ENCODE measurements around the gene DPP10.

Gene DPP10

DNA sequence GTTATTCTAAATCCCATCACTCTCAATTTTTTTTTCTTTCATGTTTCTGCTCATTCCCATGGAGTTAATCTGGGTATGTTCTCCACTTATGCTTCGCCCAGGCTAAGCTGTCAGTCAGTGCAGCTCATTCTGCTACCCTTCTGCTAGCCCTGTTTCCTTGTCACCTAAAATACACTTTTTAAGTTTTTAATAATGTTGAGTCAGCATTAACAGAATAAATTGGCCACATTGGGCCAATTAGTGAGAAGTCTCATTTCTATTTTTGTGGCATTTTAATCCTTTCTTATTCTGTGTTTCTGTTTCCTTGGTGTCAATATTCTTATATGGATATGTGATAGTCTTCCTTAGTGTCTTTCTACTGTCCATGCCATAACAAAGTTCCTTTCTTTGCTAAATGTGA, 1126.2 kb downstream of the DPP10 start:
- DNase-seq (ENCODE audit: low read depth in 2 of 2): no peak

DNA sequence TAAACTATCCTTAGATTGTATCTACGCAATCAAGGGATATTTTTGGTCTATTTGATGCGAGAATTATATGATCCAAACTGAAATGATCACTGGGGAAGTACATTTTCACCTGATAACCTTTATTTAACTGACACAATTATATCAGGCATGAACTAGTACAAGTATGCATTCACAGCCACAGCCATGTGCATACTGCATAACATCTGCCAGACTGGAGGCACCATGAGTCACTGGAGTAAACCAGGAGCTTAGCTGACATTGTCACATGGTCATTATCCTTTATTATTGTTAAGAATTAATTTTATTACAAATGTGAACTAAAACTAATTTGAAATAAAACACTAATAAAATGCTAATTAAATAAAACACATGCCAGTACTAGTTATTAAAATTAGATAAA, 1127.1 kb downstream of the DPP10 start:
- DNase-seq (ENCODE audit: low read depth in 2 of 2): no peak

DNA sequence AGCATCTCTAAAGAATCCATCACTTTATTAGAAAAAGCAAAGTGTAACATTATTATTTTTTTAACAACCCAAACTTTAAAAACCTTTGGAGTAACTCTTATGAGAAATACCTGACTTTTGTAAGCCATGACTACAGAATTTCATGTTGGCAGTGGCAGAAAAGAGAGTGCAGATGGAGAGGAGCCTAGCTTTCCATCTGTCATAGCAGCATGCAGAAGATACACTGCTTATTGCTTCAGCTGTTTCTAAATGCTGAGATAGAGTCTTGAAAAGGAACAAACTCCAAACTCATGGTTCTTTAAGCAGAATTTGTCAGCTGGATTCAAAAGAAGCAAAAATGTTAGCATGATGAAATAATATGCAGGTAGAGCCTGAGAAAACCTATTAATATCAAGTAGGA, 1130.3 kb downstream of the DPP10 start:
- DNase-seq (ENCODE audit: low read depth in 2 of 2): no peak

DNA sequence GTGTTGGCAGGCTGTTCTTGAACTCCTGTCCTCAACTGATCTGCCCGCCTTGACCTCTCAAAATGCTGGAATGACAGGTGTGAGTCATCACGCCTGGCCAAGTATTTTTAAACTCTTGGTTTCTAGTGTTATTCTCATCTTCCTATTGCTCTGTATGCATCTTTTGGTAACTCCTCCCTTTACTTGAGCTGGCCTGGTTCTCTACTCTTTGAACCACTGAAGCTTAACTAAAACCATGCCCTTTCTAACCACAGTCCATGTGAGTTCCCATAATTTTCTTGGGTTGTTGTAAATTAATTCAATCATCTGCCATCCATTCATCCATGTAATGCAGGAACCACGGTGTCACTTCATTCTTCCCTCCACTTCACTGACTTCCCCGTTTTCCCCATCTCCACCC, 1131.3 kb downstream of the DPP10 start:
- DNase-seq (ENCODE audit: low read depth in 2 of 2): no peak

DNA sequence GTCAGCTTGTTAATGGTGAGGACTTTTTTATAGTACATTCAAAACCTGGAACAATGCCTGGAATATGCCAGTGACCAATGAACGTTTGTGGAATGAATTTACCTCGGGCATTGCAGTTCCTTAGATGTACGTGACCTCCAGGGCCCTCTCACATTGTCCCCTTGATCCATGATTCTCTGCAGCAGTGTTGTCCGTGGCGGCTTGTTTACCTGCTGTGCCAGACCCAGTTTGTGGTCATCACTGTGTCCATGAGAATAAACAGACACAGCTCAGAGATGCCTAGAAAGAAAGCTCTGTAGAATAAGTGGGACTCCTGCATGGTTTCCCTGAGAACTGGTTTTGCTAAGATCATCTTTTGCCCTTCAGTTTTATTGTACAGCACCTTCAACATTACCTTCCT, 1132.2 kb downstream of the DPP10 start:
- DNase-seq (ENCODE audit: low read depth in 2 of 2): no peak

DNA sequence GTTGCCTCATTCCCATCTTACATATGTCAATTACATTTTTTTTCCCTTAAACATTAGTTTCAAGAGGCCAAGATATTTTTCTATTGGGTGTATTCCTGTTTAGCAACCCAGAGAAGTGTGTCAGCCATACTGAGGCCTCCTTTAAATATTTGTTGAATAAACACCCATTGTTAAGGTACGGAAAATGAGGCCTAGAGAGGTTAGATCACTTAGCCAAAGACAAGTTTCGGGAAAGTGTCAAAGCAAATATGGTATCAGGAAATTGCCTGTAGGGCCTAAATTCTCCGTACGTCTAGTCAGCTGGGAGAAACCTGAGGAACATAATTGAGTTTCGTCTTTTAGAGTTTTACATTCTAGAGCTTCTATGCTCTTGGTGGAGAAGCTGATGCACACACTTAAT, 1138.3 kb downstream of the DPP10 start:
- DNase-seq (ENCODE audit: low read depth in 2 of 2): no peak

DNA sequence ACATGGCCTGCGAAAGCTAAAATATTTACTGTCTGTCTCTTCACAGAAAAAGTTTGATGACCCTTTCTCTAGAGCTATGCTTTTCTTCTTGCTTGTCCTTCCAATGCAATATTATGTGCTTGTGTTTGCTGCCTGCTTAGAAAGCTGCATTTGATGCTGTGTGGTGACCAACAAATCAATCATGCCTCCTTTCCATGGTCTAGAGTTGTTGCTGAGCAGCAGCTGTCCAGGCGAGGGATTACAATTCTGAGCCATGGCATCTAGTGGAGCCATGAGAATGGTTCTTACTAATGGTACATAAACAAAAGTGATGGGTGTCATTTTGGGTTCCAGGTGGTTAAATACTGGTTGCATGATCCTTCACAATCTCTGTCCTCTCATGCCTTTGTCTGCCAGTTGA, 1142.1 kb downstream of the DPP10 start:
- no peak for DNase-seq (ENCODE audit: low read depth in 2 of 2)

DNA sequence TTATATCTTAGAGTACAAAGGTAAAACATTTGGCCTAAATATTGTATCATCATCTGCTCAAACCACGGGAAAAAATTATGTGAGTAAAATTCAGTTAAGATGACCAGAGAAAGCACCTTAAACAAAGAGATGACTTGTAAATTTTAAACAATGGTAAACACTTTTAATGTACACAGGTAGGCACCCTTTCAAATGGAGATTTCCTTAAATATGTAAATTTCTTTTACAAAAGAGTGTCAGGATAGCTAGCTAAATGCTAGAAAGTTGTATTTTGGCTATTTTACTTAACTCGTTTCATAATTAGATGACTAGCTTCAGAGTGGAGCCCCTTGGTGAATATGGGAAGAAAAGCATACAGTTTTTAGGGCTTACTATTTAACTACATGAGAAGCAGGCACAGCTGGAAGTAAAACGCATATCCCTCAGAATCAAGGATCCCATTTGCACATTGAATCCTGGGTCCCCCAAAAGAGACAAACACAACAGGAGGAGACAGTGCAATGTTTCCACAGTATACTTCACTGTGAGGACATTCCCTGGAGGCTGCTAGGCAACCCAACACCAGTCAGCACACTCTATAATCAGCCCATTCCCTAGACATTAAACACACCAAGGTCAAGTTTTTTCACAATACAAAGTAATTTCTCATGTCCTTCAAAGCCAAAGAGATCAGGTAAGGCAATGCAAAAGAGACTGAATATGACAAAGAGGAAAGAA, 1154.4 kb downstream of the DPP10 start:
- DNase-seq (ENCODE audit: low read depth in 2 of 2): no peak

DNA sequence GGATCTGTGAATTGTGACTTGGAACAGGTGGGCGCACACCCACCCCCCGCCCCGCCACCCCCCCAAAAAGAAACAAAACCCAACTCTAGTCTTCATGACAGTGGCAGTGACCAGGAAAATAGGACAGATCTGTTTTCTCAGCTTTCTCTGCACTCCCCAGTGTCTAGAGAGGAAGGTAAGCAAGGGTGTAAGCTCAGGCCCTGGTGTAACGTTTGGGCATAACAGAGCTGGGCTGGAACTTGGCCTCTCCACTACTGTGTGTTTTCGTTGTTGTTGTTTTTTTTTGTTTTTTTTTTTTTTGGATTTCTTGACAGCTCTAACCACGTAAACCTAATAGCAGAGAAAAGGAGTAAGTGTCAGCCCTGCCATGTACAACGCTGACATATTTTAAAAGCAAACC, 1160.8 kb downstream of the DPP10 start:
- no peak for DNase-seq (ENCODE audit: low read depth in 2 of 2)

DNA sequence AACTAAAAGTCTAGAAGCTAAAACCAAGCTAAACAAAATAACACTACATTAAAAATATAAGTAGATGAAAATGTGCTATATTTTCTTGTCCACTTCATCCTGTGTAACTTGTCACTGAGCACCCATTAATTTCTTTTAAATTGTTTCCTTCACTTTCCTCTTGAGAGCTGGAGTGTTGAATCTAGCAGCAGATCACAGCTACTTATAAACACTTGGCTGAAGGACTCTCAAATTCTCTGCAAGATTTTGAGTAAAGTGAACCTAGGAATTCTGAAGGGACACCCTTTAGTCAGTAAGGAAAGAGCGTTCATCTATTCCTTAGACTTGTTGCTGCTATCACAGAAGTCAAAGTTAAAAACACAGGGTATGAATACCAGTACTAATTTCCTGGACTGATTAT, 1163.9 kb downstream of the DPP10 start:
- DNase-seq (ENCODE audit: low read depth in 2 of 2): no peak

DNA sequence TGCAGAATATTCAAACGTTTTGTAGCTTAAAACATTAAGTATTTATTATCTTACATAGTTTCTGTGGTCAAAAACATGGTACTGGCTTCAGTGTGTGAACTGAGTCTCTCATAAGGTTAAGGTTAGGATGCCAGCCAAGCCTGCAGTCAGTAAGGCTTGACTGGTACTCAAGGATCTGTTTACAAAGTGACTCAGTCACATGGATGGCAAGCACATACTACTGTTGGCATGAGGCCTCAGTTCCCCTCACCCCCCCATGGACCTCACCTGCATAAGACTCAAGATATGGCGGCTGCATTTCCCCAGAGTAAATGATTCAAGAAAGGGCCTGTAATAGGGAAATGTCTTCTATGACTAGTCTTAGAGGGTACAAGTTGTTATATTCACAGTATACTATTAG, 1167.5 kb downstream of the DPP10 start:
- no peak for DNase-seq (ENCODE audit: low read depth in 2 of 2)

DNA sequence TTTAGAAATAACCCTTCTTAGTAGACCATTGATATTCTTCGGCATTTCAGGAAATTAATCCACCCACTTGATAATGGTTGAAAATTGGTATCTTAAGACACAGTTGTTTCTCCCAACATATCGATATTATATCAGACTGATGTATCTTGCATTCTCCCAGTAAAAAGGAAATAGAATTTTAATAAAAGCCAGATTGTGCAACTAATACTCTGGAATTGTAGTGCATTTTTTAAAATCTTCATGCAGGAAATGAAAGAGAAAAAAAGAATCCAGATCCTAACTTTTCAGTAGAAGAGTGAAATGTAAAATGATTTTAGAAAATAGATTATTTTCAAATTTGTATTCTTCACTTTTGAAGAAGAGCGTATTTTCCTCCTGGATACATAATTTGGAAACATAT, 1168.4 kb downstream of the DPP10 start:
- DNase-seq (ENCODE audit: low read depth in 2 of 2): no peak

DNA sequence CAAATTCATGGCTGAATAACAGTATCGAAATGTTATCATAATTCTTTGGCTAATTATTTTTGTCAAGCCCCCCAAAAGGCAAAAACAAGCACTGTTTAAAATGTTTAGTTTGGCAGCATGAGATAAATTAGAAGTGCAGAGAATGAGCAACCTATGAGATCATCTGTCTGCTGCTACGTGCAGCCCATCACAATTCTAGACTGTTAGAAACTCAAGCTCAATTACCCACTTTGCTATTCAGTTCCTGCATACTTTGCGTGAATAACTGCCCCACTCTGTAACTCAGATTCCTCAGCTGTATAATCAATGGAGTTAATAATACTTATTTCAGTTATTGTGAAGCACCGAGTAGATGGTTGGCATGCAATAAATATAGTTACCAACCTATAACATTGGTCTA, 1181.9 kb downstream of the DPP10 start:
- no peak for DNase-seq (ENCODE audit: low read depth in 2 of 2)

DNA sequence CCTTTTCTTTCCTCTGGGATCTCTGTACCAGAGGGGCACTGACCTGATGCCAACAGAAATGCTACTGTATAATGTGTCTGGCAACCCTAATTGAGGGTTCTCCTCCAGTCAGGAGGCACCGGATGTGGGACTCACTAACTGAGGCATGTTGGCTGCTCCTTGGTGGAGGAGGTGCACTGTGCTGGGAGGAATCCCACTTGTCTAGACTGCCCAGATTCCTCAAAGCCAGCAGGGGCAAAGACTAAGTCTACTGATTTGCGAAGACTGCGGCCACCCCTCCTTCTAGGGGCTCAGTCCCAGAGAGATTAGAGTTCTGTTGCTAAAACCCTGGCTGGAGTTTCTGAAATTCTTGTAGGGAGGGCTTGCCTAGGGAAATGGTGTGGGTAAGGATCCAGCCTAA, 1192.1 kb downstream of the DPP10 start:
- no peak for DNase-seq (ENCODE audit: low read depth in 2 of 2)

DNA sequence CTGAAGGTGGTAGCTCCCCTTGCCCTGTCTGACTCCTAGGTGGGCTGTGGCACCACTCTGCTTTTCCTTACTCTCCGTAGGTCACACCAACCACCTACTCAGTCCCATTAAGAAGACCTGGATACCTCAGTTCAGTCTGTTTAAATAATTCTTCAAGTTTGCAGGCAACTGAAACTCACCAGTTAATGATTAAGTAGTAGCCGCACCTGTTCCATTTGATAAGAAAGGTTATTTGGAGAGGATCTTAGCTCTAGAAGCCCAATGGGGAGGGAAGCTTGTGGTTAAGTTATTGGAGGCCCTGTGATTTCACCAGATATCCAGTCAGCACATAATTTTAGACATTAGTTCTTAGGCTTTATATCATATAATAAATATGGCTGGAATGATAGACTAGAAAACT, 1193.0 kb downstream of the DPP10 start:
- DNase-seq (ENCODE audit: low read depth in 2 of 2): no peak

DNA sequence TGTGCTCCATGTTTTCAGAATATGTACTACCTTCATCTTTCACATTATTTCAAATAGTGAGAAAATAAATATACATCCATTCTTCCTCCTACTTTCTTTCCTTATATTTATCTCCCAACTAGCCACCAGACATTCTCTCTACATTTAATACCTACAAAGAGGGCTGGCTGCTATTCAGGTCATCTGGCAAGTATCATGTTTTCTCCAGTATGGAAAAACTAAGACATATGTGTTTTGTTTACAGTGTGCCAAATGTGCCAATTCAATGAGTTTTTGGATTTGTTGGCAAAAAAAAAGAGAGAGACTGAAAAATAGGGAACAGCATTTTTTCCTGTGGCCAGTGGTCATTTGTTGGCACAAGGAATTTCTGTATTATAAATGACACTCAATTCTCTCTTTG, 1207.3 kb downstream of the DPP10 start:
- no peak for DNase-seq (ENCODE audit: low read depth in 2 of 2)

DNA sequence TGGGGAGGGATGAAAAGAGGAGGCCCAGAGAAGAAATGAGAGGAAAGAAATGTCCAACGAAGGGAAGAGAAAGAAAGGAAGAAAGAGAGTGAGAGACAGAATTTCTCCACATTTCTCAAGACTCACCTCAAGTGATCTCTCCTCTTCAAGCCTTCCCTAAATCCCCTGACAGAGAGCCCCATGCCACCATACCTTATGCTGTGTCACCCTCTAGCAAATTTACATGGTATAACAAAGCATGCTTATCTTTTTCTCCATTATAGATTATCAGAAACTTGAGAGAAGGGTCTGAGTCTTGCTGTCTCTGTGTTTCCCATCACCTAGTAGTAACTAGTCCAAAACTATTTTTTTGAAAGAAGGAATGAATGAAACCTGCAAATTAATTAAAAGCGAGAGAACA, 1208.4 kb downstream of the DPP10 start:
- no peak for DNase-seq (ENCODE audit: low read depth in 2 of 2)

DNA sequence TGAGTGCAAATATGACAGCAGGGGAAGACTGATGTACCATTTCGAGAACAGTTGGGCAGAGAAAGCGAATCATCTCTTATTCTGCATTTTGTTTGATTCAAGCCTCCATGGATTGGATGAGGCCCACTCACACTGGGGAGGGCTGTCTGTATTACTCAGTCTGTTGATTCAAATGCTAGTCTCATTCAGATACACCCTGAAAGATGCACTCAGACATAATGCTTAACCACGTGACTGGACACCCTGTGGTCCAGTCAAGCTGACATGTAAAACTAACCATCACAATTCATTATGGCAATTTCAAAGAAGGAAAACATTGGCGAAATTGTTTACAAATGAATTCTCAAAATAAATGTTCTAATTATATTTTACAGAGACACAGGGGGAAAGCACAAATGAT, 1210.2 kb downstream of the DPP10 start:
- DNase-seq (ENCODE audit: low read depth in 2 of 2): no peak

DNA sequence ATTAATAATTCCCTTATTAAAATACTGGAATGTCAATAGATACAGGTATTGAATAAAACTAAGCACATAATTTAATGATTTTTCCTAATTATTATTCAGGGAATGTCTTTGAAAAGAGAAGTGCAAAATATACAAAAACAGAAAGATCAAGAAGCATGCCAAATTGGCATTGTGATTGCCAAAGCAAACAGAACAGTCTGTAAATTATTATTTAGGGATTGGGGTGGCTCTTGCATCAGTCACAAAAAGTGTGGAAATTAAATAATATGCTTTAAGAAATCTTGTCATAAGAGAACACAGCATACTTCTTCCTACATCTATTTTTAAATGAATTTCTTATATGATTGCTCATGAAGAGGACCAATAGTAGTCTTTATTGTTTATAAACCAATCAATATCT, 1211.9 kb downstream of the DPP10 start:
- no peak for DNase-seq (ENCODE audit: low read depth in 2 of 2)

DNA sequence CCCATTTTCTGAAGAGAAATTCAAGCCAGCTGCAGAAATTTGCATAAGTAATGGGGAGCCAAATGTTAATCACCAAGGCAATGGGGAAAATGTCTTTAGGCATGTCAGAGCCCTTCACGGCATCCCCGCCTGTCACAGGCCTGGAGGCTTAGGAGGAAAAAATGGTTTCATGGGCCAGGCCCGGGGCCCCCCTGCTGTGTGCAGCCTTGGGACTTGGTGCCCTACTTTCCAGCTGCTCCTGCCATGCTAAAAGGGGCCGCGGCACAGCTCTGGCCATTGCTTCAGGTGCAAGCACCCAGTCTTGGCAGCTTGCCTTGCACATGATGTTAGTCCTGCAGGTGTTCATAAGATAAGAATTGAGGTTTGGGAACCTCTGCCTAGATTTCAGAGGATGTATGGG, 1235.7 kb downstream of the DPP10 start:
- no peak for DNase-seq (ENCODE audit: low read depth in 2 of 2)

DNA sequence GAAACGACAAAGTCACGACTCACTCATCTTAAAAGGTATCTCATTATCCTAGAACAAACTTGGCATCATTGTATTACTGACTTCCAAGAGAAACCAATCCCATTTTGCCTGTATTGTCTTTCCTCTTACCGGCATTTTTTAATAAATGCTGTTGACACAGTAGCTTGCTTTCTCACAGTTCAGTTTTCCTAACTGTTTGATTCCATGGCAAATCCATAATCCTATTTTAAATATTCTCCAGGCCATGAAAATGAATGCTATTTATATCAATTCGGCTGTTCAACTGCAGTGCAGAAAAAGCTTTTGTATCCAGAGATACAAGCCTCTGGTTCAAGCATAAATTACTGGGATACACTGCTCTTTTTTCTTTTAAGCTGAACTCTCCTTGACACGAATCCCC, 1241.9 kb downstream of the DPP10 start:
- no peak for DNase-seq (ENCODE audit: low read depth in 2 of 2)

DNA sequence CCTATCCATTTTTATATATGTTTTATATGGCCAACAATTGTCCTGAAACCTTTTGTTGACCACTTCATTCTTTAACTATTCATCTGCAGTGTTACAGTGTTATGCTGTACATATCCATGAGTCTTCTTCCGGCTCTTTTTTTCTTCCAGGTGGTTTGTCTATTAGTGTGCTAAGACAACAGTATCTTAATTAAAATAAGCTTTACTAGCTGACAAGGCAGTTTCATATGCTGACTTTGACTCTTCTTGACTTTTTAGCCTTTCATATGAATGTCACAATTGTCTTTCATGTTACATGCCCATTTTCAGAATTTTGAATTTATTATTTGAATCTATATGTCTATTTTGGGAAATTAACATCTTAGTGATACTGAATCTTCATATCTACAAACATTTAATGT, 1249.0 kb downstream of the DPP10 start:
- no peak for DNase-seq (ENCODE audit: low read depth in 2 of 2)

DNA sequence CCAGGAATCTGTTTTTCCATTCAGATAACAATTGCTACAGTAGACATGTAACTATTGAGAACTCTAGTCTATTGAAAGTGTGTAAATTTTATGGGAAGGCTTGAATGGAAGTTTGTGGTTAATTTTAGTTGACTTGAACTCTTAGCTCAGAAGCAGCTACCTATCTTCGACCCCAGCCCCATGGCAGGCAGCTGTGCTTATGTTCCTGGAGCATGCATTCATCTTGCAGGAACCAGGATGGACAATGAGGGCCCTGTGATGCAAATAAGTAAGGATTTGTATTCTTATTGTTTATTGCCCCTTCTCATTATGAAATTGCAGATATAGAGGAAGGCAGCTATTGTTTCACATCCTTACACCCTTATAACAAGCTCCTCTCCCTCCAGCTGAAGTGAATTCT, 1252.2 kb downstream of the DPP10 start:
- DNase-seq (ENCODE audit: low read depth in 2 of 2): no peak

DNA sequence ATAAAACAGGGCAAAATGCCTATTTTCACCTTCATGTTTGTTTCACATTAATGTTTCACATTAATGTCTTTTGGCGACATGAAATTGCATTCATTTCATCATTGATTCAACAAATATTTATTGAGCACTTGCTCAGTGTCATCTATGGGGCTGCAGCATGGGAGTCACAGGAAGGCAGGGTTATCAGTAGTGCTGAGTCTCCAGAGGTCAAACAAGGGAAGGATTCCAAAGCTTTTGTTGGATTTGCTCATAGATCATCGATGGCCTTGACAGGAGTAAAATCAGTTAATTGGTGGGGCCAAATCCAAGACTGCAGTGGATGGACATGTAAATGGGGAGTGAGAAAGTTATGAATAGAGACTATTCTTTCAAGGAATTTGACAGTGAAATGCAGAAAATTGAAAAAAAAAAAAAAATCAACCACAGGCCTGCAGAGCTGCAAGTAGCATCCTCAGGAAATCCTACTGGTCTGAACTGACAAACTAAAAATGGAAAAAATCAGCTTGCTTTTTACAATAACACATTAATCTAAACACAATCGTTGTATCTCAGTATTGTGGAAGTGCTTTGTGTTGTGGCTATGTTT, 1290.8 kb downstream of the DPP10 start:
- DNase-seq (ENCODE audit: low read depth in 2 of 2): no peak
